AG09309 (cell line): ENCODE measurements around the gene GPSM1.
"Not testable (repeated sequence)": the region's sequence is repeated elsewhere in the genome, so short reads cannot be mapped to it uniquely, and the experiment has no call there.

Experiments used
- DNase-seq: peaks from one replicate; pipeline ENCODE4 v3.0.0-alpha.2; 2010; ENCODE audit warnings: low read depth
- H3K4me3 ChIP-seq: 2 replicates; pipeline ENCODE4 v1.5.1; 2011; ENCODE audit warnings: mild to moderate bottlenecking, low read depth, low read length, moderate library complexity; ENCODE audit not compliant: control insufficient read depth
- CTCF ChIP-seq: IDR thresholded peaks from 2 replicates; pipeline ENCODE4 v1.5.1; 2011; ENCODE audit warnings: mild to moderate bottlenecking, low read depth, low read length, inconsistent platforms; ENCODE audit not compliant: insufficient read depth, control insufficient read depth; ENCODE audit errors: missing control alignments

The GPSM1 gene

GRCh38 chr9:136318776-136319241 is 8.5 kb upstream of the GPSM1 start:
- no peak overlapping the region for H3K4me3 ChIP-seq
- no peak for DNase-seq
- TF ChIP-seq CTCF = no peak

DNA sequence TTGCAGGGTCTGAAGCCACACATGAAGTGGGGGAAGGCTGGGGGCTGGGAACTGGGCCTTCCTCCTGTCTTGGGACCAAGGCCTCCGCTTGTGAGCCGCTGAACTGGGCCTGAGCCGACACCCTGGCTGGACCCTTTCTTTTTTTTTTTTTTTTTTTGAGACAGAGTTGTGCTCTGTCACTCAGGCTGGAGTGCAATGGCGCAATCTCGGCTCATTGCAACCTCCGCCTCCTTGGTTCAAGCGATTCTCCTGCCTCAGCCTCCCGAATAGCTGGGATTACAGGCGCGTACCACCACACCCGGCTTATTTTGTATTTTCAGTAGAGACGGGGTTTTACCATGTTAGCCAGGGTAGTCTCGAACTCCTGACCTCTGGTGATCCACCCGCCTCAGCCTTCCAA is 8.1 kb upstream of the GPSM1 start:
- not testable (repeated sequence) for H3K4me3 ChIP-seq, DNase-seq

GRCh38 chr9:136319955-136320354 is 7.4 kb upstream of the GPSM1 start:
- not testable (repeated sequence) for H3K4me3 ChIP-seq

DNA sequence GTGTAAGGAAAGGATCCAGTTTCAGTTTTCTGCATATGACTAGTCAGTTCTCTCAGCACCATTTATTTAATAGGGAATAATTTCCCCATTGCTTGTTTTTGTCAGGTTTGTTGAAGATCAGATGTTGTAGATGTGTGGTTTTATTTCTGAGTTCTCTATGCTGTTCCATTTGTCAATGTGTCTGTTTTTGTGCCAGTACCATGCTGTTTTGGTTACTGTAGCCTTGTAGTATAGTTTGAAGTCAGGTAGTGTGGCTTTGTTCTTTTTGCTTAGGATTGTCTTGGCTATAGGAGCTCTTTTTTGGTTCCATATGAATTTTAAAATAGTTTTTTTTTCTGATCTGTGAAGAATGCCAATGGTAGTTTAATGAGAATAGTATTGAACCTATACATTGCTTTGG is 6.4 kb upstream of the GPSM1 start:
- DNase-seq, H3K4me3 ChIP-seq: not testable (repeated sequence)

More at GRCh38 chr9:136319955-136320354, 7.4 kb upstream of the GPSM1 start:
- DNase-seq = not testable (repeated sequence)

DNA sequence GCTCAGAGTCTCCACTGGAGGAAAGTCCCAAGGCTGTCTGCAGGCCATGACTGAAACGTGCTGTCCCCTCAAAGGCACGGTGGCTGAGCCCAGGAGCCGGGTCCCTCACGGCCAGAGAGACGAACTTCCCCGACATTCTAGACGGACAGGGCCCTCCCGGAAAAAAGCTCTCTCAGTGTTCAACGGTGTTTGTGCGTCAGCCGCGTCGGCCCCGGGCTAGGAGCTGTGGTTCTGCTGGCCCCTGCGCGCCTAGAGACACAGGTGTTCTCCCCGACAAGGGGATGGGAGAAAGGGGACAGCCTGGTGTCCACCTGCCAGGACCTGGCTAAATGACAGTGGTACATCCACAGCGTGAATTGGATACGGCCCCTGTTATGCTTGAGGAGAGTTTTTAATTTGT is 5.8 kb upstream of the GPSM1 start:
- DNase-seq = no peak
- H3K4me3 ChIP-seq = no peak overlapping the region
- TF ChIP-seq CTCF = no peak

DNA sequence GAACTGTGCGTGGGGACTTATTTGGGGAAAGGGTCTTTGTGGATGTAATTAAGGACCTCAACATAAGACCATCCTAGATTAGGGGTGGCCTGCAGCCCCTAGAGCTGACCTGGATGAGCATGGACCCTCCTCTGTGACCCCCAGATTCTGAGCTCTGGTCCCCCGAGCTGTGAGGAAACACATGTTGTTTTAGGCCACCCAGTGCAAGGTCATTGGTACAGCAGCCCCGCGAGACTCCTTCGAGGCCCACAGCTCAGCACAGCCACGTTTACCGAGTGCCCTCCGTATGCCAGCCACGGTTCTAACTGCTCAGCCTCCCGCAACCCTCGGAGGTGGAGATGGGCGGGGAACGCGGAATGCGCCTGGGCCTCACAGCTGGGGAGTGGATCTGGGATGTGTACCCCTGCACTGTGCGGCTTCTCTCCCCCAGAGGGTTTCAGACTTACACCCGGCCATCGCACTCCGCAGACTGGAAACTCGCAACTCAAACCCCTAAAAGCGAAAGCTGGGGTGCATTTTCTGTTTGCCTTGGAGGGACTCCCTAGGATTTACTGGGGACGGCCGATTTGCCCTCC is 4.5 kb upstream of the GPSM1 start:
- no peak overlapping the region for H3K4me3 ChIP-seq
- no peak for TF ChIP-seq CTCF
- DNase-seq = no peak

- H3K4me3 ChIP-seq = no peak overlapping the region
- no peak for DNase-seq
- TF ChIP-seq CTCF = no peak
Measured at GRCh38 chr9:136323371-136323789, 4.0 kb upstream of the GPSM1 start.

DNA sequence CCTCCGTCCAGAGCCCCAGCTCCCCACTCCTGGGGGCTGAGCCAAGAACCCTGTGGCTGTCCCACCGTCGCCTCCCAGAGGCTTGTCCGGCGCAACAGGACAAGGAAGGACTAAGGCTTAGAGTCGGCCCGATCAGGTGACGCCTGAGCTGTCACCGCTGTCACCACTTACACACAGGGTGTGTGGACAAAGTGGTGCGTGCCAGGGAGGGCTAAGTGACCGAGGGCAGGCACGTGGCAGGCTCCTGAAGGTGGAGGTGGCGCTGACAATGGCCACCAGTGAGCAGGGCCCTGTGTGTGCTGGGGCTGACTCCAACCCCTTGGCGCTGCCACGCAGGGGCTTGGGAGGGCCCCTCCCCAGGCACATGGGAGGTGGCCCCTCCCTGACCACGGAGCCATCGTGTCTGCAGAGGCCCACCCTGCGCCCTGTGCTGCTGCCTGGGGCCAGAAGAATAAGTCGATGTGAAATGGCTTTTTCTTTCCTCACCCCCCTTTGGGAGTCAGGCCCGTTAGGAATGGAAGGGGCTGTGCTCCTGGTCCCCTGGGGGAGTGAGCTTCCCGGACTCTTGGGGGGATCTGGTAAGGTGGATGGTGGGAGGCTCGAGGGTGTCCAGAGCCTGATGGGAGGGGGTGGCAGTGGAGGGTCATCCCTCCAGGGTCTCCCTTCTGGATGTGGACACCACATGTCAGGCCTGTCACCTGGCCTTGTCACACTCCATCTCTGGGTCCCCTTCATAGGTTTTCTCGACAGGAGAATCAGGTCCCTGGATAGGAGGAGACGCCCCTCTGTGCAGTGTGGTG is 2.6 kb upstream of the GPSM1 start:
- DNase-seq = no peak
- no peak overlapping the region for H3K4me3 ChIP-seq
- TF ChIP-seq CTCF = no peak
